ENCODE measurements around the gene ZNF184. TPM values are rescaled to one million over a fixed set of nuclear protein-coding genes. Genes with fewer than 3 reads are reported as not detected.

ZNF184 gene
- total RNA-seq, 1 donor from 2014 or later = 5.7 TPM

DNA sequence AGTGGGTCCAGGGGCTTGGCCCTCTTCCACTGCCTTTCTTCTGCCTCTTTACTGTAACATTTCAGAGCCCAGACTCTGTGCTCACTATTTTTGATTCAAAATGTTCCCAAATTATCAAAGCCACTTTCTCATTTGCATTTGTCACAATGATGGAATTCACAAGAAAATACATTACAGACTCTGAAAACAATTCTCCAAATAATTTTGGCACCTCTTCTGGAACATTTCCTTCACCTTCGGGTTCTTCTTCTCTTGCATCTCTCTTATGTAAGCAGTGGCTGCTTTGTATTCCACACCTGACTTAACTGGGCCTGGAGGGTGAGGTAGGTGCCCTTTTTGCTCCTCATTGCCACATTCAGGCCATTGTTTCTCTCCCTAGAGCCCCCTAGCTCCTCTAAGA is 30.0 kb downstream of the ZNF184 start:
- no peaks in the 10 kb centered on the region for H3K36me3 ChIP-seq (ENCODE audit: insufficient read depth, low read length)
- no peak for FAIRE-seq
- H3K27ac Mint-ChIP-seq (ENCODE audit: unreplicated experiment) = no peak overlapping the region

DNA sequence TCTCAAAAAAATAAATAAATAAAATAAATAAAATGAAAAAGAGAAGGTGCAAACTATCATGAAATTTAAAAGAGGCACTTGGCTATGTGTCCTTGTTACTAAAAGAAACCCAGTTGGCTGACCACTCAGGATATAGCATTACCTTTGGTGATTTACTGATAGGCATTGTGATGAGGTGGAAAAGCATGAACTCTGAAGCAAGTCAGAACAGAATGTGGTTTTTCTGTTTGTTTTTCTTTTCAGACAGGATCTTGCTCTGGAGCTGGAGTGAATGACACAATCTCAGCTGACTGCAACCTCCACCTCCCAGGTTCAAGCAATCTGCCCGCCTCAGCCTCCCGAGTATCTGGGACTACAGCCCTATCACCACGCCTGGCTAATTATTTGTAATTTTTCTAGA is 31.9 kb downstream of the ZNF184 start:
- Mint-ChIP-seq H3K9me3 (ENCODE audit: unreplicated experiment) (peaks cover 27% of the 10 kb centered on the region), H3K4me1 (ENCODE audit: low read depth, unreplicated experiment) (no peaks in the 10 kb centered on the region), H3K36me3 (ENCODE audit: low read depth, unreplicated experiment) (no peaks in the 10 kb centered on the region), H3K4me3 (ENCODE audit: unreplicated experiment) (no peak overlapping the region), H3K27me3 (ENCODE audit: low read depth, unreplicated experiment) (no peaks in the 10 kb centered on the region), H3K27ac (ENCODE audit: unreplicated experiment) (no peak overlapping the region)
- Histone ChIP-seq H3K36me3 (ENCODE audit: insufficient read depth, low read length) (no peaks in the 10 kb centered on the region), H3K79me2 (ENCODE audit: insufficient read depth, low read length) (no peaks in the 10 kb centered on the region), H3K4me1 (ENCODE audit: insufficient read depth, low read length) (no peaks in the 10 kb centered on the region), H3K4me3 (ENCODE audit: insufficient read depth, low read depth, low read length) (no peak overlapping the region), H3K9ac (ENCODE audit: low read length) (no peak overlapping the region), H4K20me1 (ENCODE audit: insufficient read depth, low read length) (no peaks in the 10 kb centered on the region), H3K9me3 (ENCODE audit: insufficient read depth, low read depth, low read length) (peaks cover 2% of the 10 kb centered on the region), H3K27ac (ENCODE audit: low read depth, low read length) (no peak overlapping the region), H3K4me2 (ENCODE audit: low read length) (no peak overlapping the region), H3K27me3 (ENCODE audit: insufficient read depth, low read length) (no peaks in the 10 kb centered on the region), H2AFZ (ENCODE audit: low read depth, low read length) (no peak overlapping the region)
- peak; percentile 6 for DNase-seq (ENCODE audit: low read depth)
- no peak for FAIRE-seq
- TF ChIP-seq, protein P1, sequence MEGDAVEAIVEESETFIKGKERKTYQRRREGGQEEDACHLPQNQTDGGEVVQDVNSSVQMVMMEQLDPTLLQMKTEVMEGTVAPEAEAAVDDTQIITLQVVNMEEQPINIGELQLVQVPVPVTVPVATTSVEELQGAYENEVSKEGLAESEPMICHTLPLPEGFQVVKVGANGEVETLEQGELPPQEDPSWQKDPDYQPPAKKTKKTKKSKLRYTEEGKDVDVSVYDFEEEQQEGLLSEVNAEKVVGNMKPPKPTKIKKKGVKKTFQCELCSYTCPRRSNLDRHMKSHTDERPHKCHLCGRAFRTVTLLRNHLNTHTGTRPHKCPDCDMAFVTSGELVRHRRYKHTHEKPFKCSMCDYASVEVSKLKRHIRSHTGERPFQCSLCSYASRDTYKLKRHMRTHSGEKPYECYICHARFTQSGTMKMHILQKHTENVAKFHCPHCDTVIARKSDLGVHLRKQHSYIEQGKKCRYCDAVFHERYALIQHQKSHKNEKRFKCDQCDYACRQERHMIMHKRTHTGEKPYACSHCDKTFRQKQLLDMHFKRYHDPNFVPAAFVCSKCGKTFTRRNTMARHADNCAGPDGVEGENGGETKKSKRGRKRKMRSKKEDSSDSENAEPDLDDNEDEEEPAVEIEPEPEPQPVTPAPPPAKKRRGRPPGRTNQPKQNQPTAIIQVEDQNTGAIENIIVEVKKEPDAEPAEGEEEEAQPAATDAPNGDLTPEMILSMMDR (IDR thresholded peaks at IDR 0.05; ENCODE audit: insufficient read depth, low read depth, low read length) = no peak
- TF ChIP-seq EZH2 (IDR thresholded peaks at IDR 0.05; ENCODE audit: insufficient read depth, low read length) = no peak

More for the DNA sequence above, 30.0 kb downstream of the ZNF184 start:
- no peak for TF ChIP-seq EZH2 (IDR thresholded peaks at IDR 0.05; ENCODE audit: insufficient read depth, low read length)
- TF ChIP-seq, protein P1 (IDR thresholded peaks at IDR 0.05; ENCODE audit: insufficient read depth, low read depth, low read length) = no peak
- H3K9ac ChIP-seq (ENCODE audit: low read length) = no peak overlapping the region
- no peak overlapping the region for H3K27ac ChIP-seq (ENCODE audit: low read depth, low read length)
- H3K4me2 ChIP-seq (ENCODE audit: low read length) = no peak overlapping the region
- H3K4me3 Mint-ChIP-seq (ENCODE audit: unreplicated experiment) = no peak overlapping the region
- H3K4me1 ChIP-seq (ENCODE audit: insufficient read depth, low read length) = no peaks in the 10 kb centered on the region
- no peaks in the 10 kb centered on the region for H4K20me1 ChIP-seq (ENCODE audit: insufficient read depth, low read length)
- H3K27me3 ChIP-seq (ENCODE audit: insufficient read depth, low read length) = no peaks in the 10 kb centered on the region
- no peaks in the 10 kb centered on the region for H3K27me3 Mint-ChIP-seq (ENCODE audit: low read depth, unreplicated experiment)
- H3K79me2 ChIP-seq (ENCODE audit: insufficient read depth, low read length) = no peaks in the 10 kb centered on the region
- H3K9me3 Mint-ChIP-seq (ENCODE audit: unreplicated experiment) = peaks cover 34% of the 10 kb centered on the region
- no peaks in the 10 kb centered on the region for H3K4me1 Mint-ChIP-seq (ENCODE audit: low read depth, unreplicated experiment)
- DNase-seq (ENCODE audit: low read depth) = no peak
- H3K4me3 ChIP-seq (ENCODE audit: insufficient read depth, low read depth, low read length) = no peak overlapping the region
- H2AFZ ChIP-seq (ENCODE audit: low read depth, low read length) = no peak overlapping the region
- H3K9me3 ChIP-seq (ENCODE audit: insufficient read depth, low read depth, low read length) = peaks cover 11% of the 10 kb centered on the region
- H3K36me3 Mint-ChIP-seq (ENCODE audit: low read depth, unreplicated experiment) = peaks cover 6% of the 10 kb centered on the region

DNA sequence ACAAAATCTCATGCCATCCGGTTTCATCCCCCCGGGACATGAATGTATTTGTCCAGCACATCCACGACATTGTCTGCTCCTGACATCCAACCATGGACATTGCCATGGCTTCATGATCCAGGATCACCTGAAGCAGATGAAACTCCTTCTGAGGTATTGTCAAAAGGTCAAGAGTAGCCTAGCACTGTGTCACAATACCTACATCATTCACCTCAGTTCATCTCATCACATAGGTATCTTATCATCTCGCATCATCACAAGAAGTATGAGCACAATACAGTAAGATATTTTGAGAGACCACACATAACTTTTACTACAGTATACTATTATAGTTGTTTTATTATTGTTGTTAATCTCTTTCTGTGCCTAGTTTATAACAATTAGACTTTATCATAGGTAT is 33.5 kb downstream of the ZNF184 start:
- Mint-ChIP-seq H3K36me3 (ENCODE audit: low read depth, unreplicated experiment) (no peaks in the 10 kb centered on the region), H3K4me1 (ENCODE audit: low read depth, unreplicated experiment) (no peaks in the 10 kb centered on the region), H3K9me3 (ENCODE audit: unreplicated experiment) (peaks cover 19% of the 10 kb centered on the region), H3K4me3 (ENCODE audit: unreplicated experiment) (no peak overlapping the region), H3K27me3 (ENCODE audit: low read depth, unreplicated experiment) (no peaks in the 10 kb centered on the region), H3K27ac (ENCODE audit: unreplicated experiment) (no peak overlapping the region)
- DNase-seq (ENCODE audit: low read depth) (no peak), FAIRE-seq (no peak)
- Histone ChIP-seq H3K9ac (ENCODE audit: low read length) (no peak overlapping the region), H3K4me3 (ENCODE audit: insufficient read depth, low read depth, low read length) (no peak overlapping the region), H3K36me3 (ENCODE audit: insufficient read depth, low read length) (no peaks in the 10 kb centered on the region), H3K79me2 (ENCODE audit: insufficient read depth, low read length) (no peaks in the 10 kb centered on the region), H3K27ac (ENCODE audit: low read depth, low read length) (no peak overlapping the region), H3K4me1 (ENCODE audit: insufficient read depth, low read length) (no peaks in the 10 kb centered on the region), H2AFZ (ENCODE audit: low read depth, low read length) (no peak overlapping the region), H4K20me1 (ENCODE audit: insufficient read depth, low read length) (no peaks in the 10 kb centered on the region), H3K27me3 (ENCODE audit: insufficient read depth, low read length) (no peaks in the 10 kb centered on the region), H3K9me3 (ENCODE audit: insufficient read depth, low read depth, low read length) (no peaks in the 10 kb centered on the region), H3K4me2 (ENCODE audit: low read length) (no peak overlapping the region)
- TF ChIP-seq, protein P1 (IDR thresholded peaks at IDR 0.05; ENCODE audit: insufficient read depth, low read depth, low read length) = no peak
- no peak for TF ChIP-seq EZH2 (IDR thresholded peaks at IDR 0.05; ENCODE audit: insufficient read depth, low read length)

Data from astrocyte (in vitro differentiated cells and primary cell).